SK-N-SH (cell line): ENCODE measurements around the gene GPR82. TPM values are rescaled to one million over a fixed set of nuclear protein-coding genes. Genes with fewer than 3 reads are reported as not detected.

Experiments
- CTCF ChIA-PET: fragments of 300-600, 350-600 bp; formaldehyde crosslinking; extraction: SDS; loops from one replicate; lab custom pipeline; 2021; lab: Yijun Ruan, JAX
- POLR2A ChIA-PET: fragments of 350-600 bp; sonication (Branson Sonifier 250); formaldehyde crosslinking; extraction: SDS; loops from one replicate; lab custom pipeline; 2020; ENCODE audit warnings: antibody characterized with exemption, inconsistent platforms; lab: Yijun Ruan, JAX
- DNase-seq: peaks from one replicate; pipeline ENCODE4 v3.0.0; 2012
- H2AFZ ChIP-seq: fragments of 200-600 bp; sonication (generic); 2 replicates; pipeline ENCODE4 v1.8.1; 2016; ENCODE audit warnings: antibody characterized with exemption, mild to moderate bottlenecking, low read depth
- H3F3A ChIP-seq: fragments of 200-600 bp; sonication (generic); replicated peaks from 2 replicates; pipeline ENCODE3; 2016; ENCODE audit warnings: antibody characterized with exemption, mild to moderate bottlenecking; ENCODE audit not compliant: insufficient read depth
- H3K27ac ChIP-seq, 2 experiments: fragments of 200-500 bp in 1 of 2; fragments of 200-600 bp in 1 of 2; sonication (Bioruptor generic) in 1 of 2; sonication (generic), shearing (Covaris generic) in 1 of 2; 2 replicates each; pipeline versions ENCODE4 v1.5.1 to v1.6.1; 2014 to 2016; ENCODE audit warnings: low read depth in 2 of 2, inconsistent platforms in 1 of 2, low read length in 1 of 2, mild to moderate bottlenecking in 1 of 2, mixed read lengths in 1 of 2
- H3K27me3 ChIP-seq: fragments of 200-600 bp; sonication (generic), shearing (Covaris generic); 2 replicates; pipeline ENCODE4 v1.6.1; 2016; ENCODE audit warnings: mixed run types; ENCODE audit not compliant: insufficient read depth
- H3K36me3 ChIP-seq, 2 experiments: fragments of 200-500 bp in 1 of 2; fragments of 200-600 bp in 1 of 2; sonication (Bioruptor generic) in 1 of 2; sonication (generic) in 1 of 2; replicated peaks in 1 of 2; 2 replicates each; pipeline versions ENCODE3 to v1.5.1; 2014 to 2016; ENCODE audit warnings: low read length in 1 of 2, mild to moderate bottlenecking in 1 of 2; ENCODE audit not compliant: insufficient read depth in 2 of 2, control insufficient read depth in 1 of 2
- H3K4me1 ChIP-seq, 2 experiments: fragments of 200-500 bp in 1 of 2; fragments of 200-600 bp in 1 of 2; sonication (Bioruptor generic) in 1 of 2; sonication (generic), shearing (Covaris generic) in 1 of 2; 2 replicates each; pipeline versions ENCODE4 v1.5.1 to v1.6.1; 2014 to 2016; ENCODE audit warnings: low read depth in 1 of 2, low read length in 1 of 2, mixed run types in 1 of 2; ENCODE audit not compliant: insufficient read depth in 2 of 2, control insufficient read depth in 1 of 2
- H3K4me2 ChIP-seq: fragments of 200-600 bp; sonication (generic), shearing (Covaris generic); 2 replicates; pipeline ENCODE4 v1.6.1; 2017; ENCODE audit warnings: mixed run types
- H3K4me3 ChIP-seq, 2 experiments: fragments of 200-500 bp in 1 of 2; fragments of 200-600 bp in 1 of 2; sonication (Bioruptor generic) in 1 of 2; sonication (generic), shearing (Covaris generic) in 1 of 2; 2 replicates each; pipeline versions ENCODE4 v1.5.1 to v1.8.1; 2014 to 2016; ENCODE audit warnings: low read depth in 2 of 2, inconsistent platforms in 1 of 2, low read length in 1 of 2, mild to moderate bottlenecking in 1 of 2, mixed read lengths in 1 of 2, moderate library complexity in 1 of 2
- H3K79me2 ChIP-seq: fragments of 200-600 bp; sonication (generic); 2 replicates; pipeline ENCODE4 v1.8.1; 2017; ENCODE audit warnings: mild to moderate bottlenecking; ENCODE audit not compliant: insufficient read depth
- H3K9ac ChIP-seq: fragments of 200-600 bp; sonication (generic); 2 replicates; pipeline ENCODE4 v1.6.1; 2017; ENCODE audit warnings: mixed run types
- H3K9me2 ChIP-seq: fragments of 200-600 bp; sonication (generic); 2 replicates; pipeline ENCODE4 v1.6.1; 2017; ENCODE audit warnings: mixed run types
- H3K9me3 ChIP-seq: fragments of 200-600 bp; sonication (generic); 2 replicates; pipeline ENCODE4 v1.6.1; 2017; ENCODE audit warnings: mixed run types, mild to moderate bottlenecking, moderate library complexity
- H4K20me1 ChIP-seq: fragments of 200-600 bp; sonication (generic); 2 replicates; pipeline ENCODE4 v1.6.1; 2017; ENCODE audit warnings: mild to moderate bottlenecking, mixed run types; ENCODE audit not compliant: insufficient read depth
- CTCF ChIP-seq: fragments of 200-600 bp; sonication (generic); IDR thresholded peaks from 2 replicates; pipeline ENCODE4 v1.6.1; 2017; ENCODE audit warnings: antibody characterized with exemption, mild to moderate bottlenecking, moderate library complexity
- EZH2phosphoT487 ChIP-seq: fragments of 200-600 bp; sonication (generic); IDR thresholded peaks from 2 replicates; pipeline ENCODE4 v1.6.1; 2017; ENCODE audit warnings: low read depth, mixed run types, mild to moderate bottlenecking, antibody characterized with exemption, moderate library complexity, borderline replicate concordance
- FOXJ3 ChIP-seq: sonication (generic); formaldehyde crosslinking; IDR thresholded peaks from 2 replicates; pipeline ENCODE4 v1.5.1; 2020; ENCODE audit warnings: mild to moderate bottlenecking, missing genetic modification reagents
- GABPA ChIP-seq: IDR thresholded peaks from 2 replicates; pipeline ENCODE4 v1.4.0; 2012; ENCODE audit warnings: low read depth, mild to moderate bottlenecking
- IRF3 ChIP-seq: fragments of 150-350 bp; IDR thresholded peaks from 2 replicates; pipeline ENCODE4 v1.6.1; 2016; ENCODE audit warnings: mild to moderate bottlenecking, low read depth, low read length
- JUND ChIP-seq: IDR thresholded peaks from 2 replicates; pipeline ENCODE4 v1.4.0; 2012
- MAX ChIP-seq: IDR thresholded peaks from 2 replicates; pipeline ENCODE4 v1.4.0; 2012; ENCODE audit warnings: low read depth
- MEF2A ChIP-seq: IDR thresholded peaks from 2 replicates; pipeline ENCODE4 v1.4.0; 2012; ENCODE audit warnings: low read depth, borderline replicate concordance
- NFIC ChIP-seq: IDR thresholded peaks from 2 replicates; pipeline ENCODE4 v1.4.0; 2012; ENCODE audit warnings: borderline replicate concordance
- RAD21 ChIP-seq: IDR thresholded peaks from 2 replicates; pipeline ENCODE4 v1.6.1; 2012; ENCODE audit warnings: mild to moderate bottlenecking, low read length
- REST ChIP-seq: IDR thresholded peaks from 2 replicates; pipeline ENCODE4 v1.6.1; 2012; ENCODE audit warnings: mild to moderate bottlenecking, low read depth, low read length, moderate library complexity
- RFX5 ChIP-seq: IDR thresholded peaks from 2 replicates; pipeline ENCODE4 v1.6.1; 2012; ENCODE audit warnings: mild to moderate bottlenecking, improper control_type of control experiment, low read length
- RXRA ChIP-seq: IDR thresholded peaks from 2 replicates; pipeline ENCODE4 v1.4.0; 2012; ENCODE audit warnings: low read depth, mild to moderate bottlenecking, borderline replicate concordance
- TAF1 ChIP-seq: IDR thresholded peaks from 2 replicates; pipeline ENCODE4 v1.6.1; 2012; ENCODE audit warnings: low read depth, mild to moderate bottlenecking, low read length, moderate library complexity, borderline replicate concordance
- TCF12 ChIP-seq: IDR thresholded peaks from 2 replicates; pipeline ENCODE4 v1.4.0; 2012
- USF2 ChIP-seq: fragments of 150-350 bp; IDR thresholded peaks from 2 replicates; pipeline ENCODE4 v1.6.1; 2017; ENCODE audit warnings: antibody characterized with exemption, low read length, low read depth, borderline replicate concordance
- ZBTB33 ChIP-seq: IDR thresholded peaks from 2 replicates; pipeline ENCODE4 v1.4.0; 2012; ENCODE audit warnings: low read depth, borderline replicate concordance
- WGBS: methylation state at CpG from one replicate; pipeline ENCODE4 v1.1.6; 2017; ENCODE audit warnings: low lambda C conversion rate; 5-methylcytosine and 5-hydroxymethylcytosine counted together
- polyA plus RNA-seq, 3 experiments: library from polyadenylated mRNA; depleted of rRNA; stranded (reverse); fragments of >200 nt; gene quantifications; 2 replicates each; pipeline ENCODE4 v1.2.3, GENCODE V29; 2012

Gene GPR82
- polyA plus RNA-seq, 1 of the 3 experiments (the other 2 are of a cell fraction) = not detected

- Histone ChIP-seq H3K9me3 (no peaks in the 10 kb centered on the region), H2AFZ (no peak overlapping the region), H3K4me1 (no peaks in the 10 kb centered on the region; a peak in 1 of 4 replicates), H4K20me1 (no peaks in the 10 kb centered on the region), H3K27ac (no peak overlapping the region), H3K36me3 (no peaks in the 10 kb centered on the region), H3K27me3 (no peaks in the 10 kb centered on the region), H3K9ac (no peak overlapping the region), H3F3A (no peaks in the 10 kb centered on the region), H3K9me2 (no peaks in the 10 kb centered on the region), H3K4me3 (no peak overlapping the region), H3K79me2 (no peaks in the 10 kb centered on the region), H3K4me2 (no peak overlapping the region)
- no peak for DNase-seq
- ChIA-PET POLR2A (no interaction called here), CTCF (interaction anchor here (1.5 kb wide), 1 partner anchor 11 kb away, joined by 3 read pairs; no protein-coding TSS in a partner anchor)
- TF ChIP-seq FOXJ3 (CRISPR knock-in tag) (no peak), GABPA (no peak), JUND (no peak), RFX5 (no peak)
- 54% methylated on average over 1 of the region's 1 CpG for WGBS
Measured at GRCh38 chrX:41705042-41705441, 18.9 kb upstream of the GPR82 start.

- no peaks in the 10 kb centered on the region for H3K9me2 ChIP-seq
- WGBS = 57% methylated on average over 3 of the region's 3 CpGs
- ChIA-PET POLR2A (no interaction called here), CTCF (interaction anchor here (1.5 kb wide), 1 partner anchor 11 kb away, joined by 3 read pairs; no protein-coding TSS in a partner anchor)
- H3K4me3 ChIP-seq = no peak overlapping the region
- no peaks in the 10 kb centered on the region for H3K27me3 ChIP-seq
- no peaks in the 10 kb centered on the region for H3K79me2 ChIP-seq
- H3K36me3 ChIP-seq = no peaks in the 10 kb centered on the region
- no peak overlapping the region for H2AFZ ChIP-seq
- H3K27ac ChIP-seq = no peak overlapping the region
- no peaks in the 10 kb centered on the region for H3K9me3 ChIP-seq
- H3F3A ChIP-seq = no peaks in the 10 kb centered on the region
- DNase-seq = no peak
- no peak overlapping the region for H3K4me2 ChIP-seq
- no peak overlapping the region for H3K9ac ChIP-seq
- H4K20me1 ChIP-seq = no peaks in the 10 kb centered on the region
- H3K4me1 ChIP-seq = no peaks in the 10 kb centered on the region; a peak in 1 of 4 replicates
- TF ChIP-seq TAF1 (no peak), CTCF (no peak), FOXJ3 (CRISPR knock-in tag) (no peak), MEF2A (no peak), TCF12 (no peak), ZBTB33 (no peak), RXRA (no peak), USF2 (no peak), EZH2phosphoT487 (no peak), REST (no peak), NFIC (no peak), MAX (no peak), RAD21 (no peak), IRF3 (no peak)
Measured at GRCh38 chrX:41705680-41706374, 18.2 kb upstream of the GPR82 start.
